Gastrocnemius medialis (tissue), 4 donors: ENCODE measurements around the gene C2CD4B. TPM values are rescaled to one million over a fixed set of nuclear protein-coding genes. Genes with fewer than 3 reads are reported as not detected.

Source experiments
- ATAC-seq, 2 donors: fragments of 150-250 bp; one replicate each; pipeline ENCODE4 v1.9.1; 2016
- DNase-seq, 2 donors: peaks; one replicate each; pipeline ENCODE4 v3.0.0-alpha.2; 2019
- H3K27ac ChIP-seq, 4 donors: fragments of 200-600 bp; sonication (generic); 1 replicate in 1 of 4; 2 replicates in 3 of 4; pipeline ENCODE4 v1.5.1; 2016 to 2018; ENCODE audit warnings: mild to moderate bottlenecking in 2 of 4, moderate library complexity in 1 of 4
- H3K27me3 ChIP-seq, 3 donors: fragments of 200-600 bp; sonication (generic) in 2 of 3; 1 replicate in 1 of 3; 2 replicates in 2 of 3; pipeline versions ENCODE4 v1.5.1 to v1.6.0; 2016 to 2019; ENCODE audit warnings: mild to moderate bottlenecking in 1 of 3, moderate library complexity in 1 of 3
- H3K36me3 ChIP-seq, 2 donors: fragments of 200-600 bp; sonication (generic) in 1 of 2; one replicate each; pipeline ENCODE4 v1.5.1; 2017 to 2018
- H3K4me1 ChIP-seq, 2 donors: fragments of 200-600 bp; sonication (generic) in 1 of 2; one replicate each; pipeline ENCODE4 v1.5.1; 2016 to 2017; ENCODE audit warnings: mild to moderate bottlenecking in 2 of 2
- H3K4me3 ChIP-seq, 4 donors: fragments of 200-600 bp; sonication (generic) in 3 of 4; 1 replicate in 1 of 4; 2 replicates in 3 of 4; pipeline ENCODE4 v1.5.1; 2016 to 2019; ENCODE audit warnings: mild to moderate bottlenecking in 2 of 4
- H3K9me3 ChIP-seq, 3 donors: fragments of 200-600 bp; sonication (generic) in 2 of 3; 1 replicate in 1 of 3; 2 replicates in 2 of 3; pipeline ENCODE4 v1.5.1; 2016 to 2019
- POLR2A ChIP-seq, 2 donors: fragments of 450-650 bp; IDR thresholded peaks; one replicate each; pipeline ENCODE4 v1.6.1; 2017; ENCODE audit warnings: antibody characterized with exemption in 2 of 2, mild to moderate bottlenecking in 2 of 2, moderate library complexity in 2 of 2
- in situ Hi-C, 4 donors: fragments of 200-750 bp; cut with MboI; loops; one replicate each; pipeline versions ENCODE4 v1.15.0 to v1.8.0; 2017; ENCODE audit warnings: low sequenced_read_pairs in 4 of 4
- intact Hi-C: fragments of 100-400 bp; cut with DNase I; formaldehyde crosslinking; loops from one replicate; pipeline ENCODE4 v1.15.1; 2023; ENCODE audit warnings: low total_unique reads
- total RNA-seq, 4 donors: library from RNA; depleted of rRNA; stranded (reverse); fragments of >200 nt; gene quantifications; one replicate each; pipeline versions ENCODE4 v1.1.0 to v1.2.3, GENCODE V29; 2016
- TF ChIP-seq, protein P1 (sequence below), 5 experiments: fragments of 450-650 bp in 3 of 5; fragments of 200-600 bp in 2 of 5; sonication (generic) in 2 of 5; IDR thresholded peaks in 4 of 5; conservative IDR thresholded peaks in 1 of 5; 1 replicate in 4 of 5; 2 replicates in 1 of 5; pipeline ENCODE4 v1.5.1; 2016 to 2019; ENCODE audit warnings: antibody characterized with exemption in 5 of 5, mild to moderate bottlenecking in 3 of 5, moderate library complexity in 3 of 5

C2CD4B gene
- total RNA-seq, 4 donors from 2014 or later: 1.5 to 3.2 (median 2.2) TPM

DNA sequence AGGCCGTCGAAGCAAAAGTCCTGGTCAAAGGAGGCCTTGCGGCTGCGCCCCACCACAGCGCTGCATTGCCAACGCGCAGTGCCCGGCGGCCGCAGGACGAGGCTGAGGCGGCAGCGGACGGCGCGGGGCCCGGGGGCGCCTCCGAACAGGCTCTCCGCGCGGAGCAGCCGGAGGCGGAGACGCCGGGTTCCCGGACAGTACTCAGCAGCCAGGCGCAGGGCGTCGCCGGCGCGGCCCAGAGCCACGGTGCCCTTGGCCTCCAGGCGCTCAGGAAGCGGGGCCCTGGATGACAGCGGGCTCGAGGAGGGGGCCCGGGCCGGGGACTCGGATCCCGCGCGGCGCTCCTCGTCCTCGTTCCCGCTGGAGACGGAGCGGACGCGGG lies 1.1 kb downstream of the C2CD4B start:
- Histone ChIP-seq H3K4me1 (peaks cover 0 to 2% of the 10 kb centered on the region in 2 donors), H3K27me3 (peaks cover 26 to 52% (median 46%) of the 10 kb centered on the region in 3 donors), H3K36me3 (no peaks in the 10 kb centered on the region), H3K27ac (peak overlapping the region; percentile 43 to 64 (median 54)), H3K4me3 (peak overlapping the region; percentile 41 to 56 (median 48)), H3K9me3 (no peaks in the 10 kb centered on the region)
- DNase-seq: no peak
- ATAC-seq: no peak
- TF ChIP-seq, protein P1, sequence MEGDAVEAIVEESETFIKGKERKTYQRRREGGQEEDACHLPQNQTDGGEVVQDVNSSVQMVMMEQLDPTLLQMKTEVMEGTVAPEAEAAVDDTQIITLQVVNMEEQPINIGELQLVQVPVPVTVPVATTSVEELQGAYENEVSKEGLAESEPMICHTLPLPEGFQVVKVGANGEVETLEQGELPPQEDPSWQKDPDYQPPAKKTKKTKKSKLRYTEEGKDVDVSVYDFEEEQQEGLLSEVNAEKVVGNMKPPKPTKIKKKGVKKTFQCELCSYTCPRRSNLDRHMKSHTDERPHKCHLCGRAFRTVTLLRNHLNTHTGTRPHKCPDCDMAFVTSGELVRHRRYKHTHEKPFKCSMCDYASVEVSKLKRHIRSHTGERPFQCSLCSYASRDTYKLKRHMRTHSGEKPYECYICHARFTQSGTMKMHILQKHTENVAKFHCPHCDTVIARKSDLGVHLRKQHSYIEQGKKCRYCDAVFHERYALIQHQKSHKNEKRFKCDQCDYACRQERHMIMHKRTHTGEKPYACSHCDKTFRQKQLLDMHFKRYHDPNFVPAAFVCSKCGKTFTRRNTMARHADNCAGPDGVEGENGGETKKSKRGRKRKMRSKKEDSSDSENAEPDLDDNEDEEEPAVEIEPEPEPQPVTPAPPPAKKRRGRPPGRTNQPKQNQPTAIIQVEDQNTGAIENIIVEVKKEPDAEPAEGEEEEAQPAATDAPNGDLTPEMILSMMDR (IDR thresholded peaks at IDR 0.05 in 4 of 5, conservative IDR thresholded peaks at IDR 0.05 in 1 of 5): no peak
- no peak for TF ChIP-seq POLR2A (IDR thresholded peaks at IDR 0.05)
- in situ Hi-C loops (no loop called here), intact Hi-C loops (no loop called here)

DNA sequence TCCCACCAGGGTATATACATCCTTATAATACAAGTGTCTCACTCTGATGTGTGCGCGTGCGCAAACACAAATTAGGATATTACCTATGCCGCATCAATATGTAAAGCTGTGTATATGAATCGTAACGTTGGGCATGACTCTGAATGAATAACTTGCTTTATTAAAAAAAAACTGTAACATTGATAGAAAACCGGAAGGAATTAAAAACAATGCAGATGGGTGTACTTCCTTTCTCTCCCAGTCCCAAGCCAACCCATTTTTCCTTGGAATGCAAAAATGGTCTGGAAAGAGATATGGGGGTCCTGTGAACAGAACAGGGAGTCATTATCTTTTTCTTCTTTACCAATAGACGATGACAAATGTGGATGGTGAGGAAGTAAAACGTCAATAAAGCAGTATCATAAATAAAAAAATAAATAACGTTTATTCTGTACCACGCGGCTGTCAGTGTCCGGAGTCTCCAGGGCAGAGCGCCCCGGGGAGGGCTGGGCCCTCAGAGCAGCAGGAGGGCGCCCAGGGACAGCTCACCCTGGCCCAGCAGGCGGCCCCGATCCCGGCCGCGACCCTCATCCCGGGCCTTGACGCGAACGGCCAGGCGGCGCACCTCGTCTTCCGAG lies 1.6 kb downstream of the C2CD4B start:
- H3K36me3 ChIP-seq: no peaks in the 10 kb centered on the region
- H3K9me3 ChIP-seq: peaks cover 0 to 1% (median 0%) of the 10 kb centered on the region in 3 donors
- H3K4me1 ChIP-seq: peaks cover 0 to 2% of the 10 kb centered on the region in 2 donors
- TF ChIP-seq POLR2A (IDR thresholded peaks at IDR 0.05): no peak
- TF ChIP-seq, protein P1 (IDR thresholded peaks at IDR 0.05 in 4 of 5, conservative IDR thresholded peaks at IDR 0.05 in 1 of 5): no peak
- intact Hi-C loops: no loop called here
- in situ Hi-C loops: no loop called here
- H3K27me3 ChIP-seq: peaks cover 26 to 52% (median 46%) of the 10 kb centered on the region in 3 donors
- H3K27ac ChIP-seq: peak overlapping the region; percentile 43 to 64 (median 54)
- peak overlapping the region; percentile 41 to 56 (median 48) for H3K4me3 ChIP-seq
- DNase-seq (no peak), ATAC-seq (no peak)

DNA sequence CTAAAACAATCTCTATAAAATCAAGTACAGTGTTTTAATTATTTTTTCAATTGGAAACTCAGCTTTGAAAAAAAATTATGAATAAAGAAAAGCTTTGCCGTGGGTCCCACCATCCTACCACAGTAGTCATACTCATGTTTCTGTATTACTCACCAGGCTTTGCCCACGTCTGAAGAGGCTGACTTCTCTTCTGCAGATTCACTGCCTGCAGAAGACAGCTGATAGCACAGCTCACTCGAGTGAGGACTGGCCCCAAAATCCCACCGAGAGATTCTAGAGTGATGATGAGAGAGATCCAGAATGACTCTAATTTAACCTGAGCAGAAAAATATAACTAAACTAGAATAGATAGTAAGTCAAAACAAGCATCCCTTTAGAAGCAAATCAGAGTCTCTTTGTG lies 11.9 kb downstream of the C2CD4B start:
- no peaks in the 10 kb centered on the region for H3K27me3 ChIP-seq
- intact Hi-C loops (no loop called here), in situ Hi-C loops (no loop called here)
- H3K4me3 ChIP-seq: no peak overlapping the region
- no peaks in the 10 kb centered on the region for H3K4me1 ChIP-seq
- H3K27ac ChIP-seq: no peak overlapping the region
- TF ChIP-seq POLR2A (IDR thresholded peaks at IDR 0.05): no peak
- TF ChIP-seq, protein P1 (IDR thresholded peaks at IDR 0.05 in 4 of 5, conservative IDR thresholded peaks at IDR 0.05 in 1 of 5): no peak
- ATAC-seq (no peak), DNase-seq (no peak)
- no peaks in the 10 kb centered on the region for H3K36me3 ChIP-seq
- H3K9me3 ChIP-seq: peaks cover 0 to 4% (median 0%) of the 10 kb centered on the region in 3 donors

DNA sequence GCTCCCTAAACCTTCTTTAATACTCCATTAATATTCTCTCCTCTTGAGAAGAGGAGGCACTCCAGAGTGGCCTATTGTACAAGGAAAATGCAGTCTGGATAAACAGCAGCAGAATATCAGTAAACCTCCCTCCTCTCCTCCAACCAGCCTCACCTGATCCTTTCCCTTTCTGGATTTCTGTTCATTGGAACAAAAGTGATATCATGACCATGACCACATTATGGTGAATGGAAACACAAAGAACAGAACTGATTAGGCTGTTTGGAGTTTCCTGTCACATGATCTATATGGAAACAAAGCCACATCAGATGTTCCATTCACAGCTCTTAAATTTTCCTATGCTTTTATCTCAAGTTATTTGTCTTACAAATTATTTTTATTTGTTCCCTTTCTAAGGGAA lies 14.6 kb downstream of the C2CD4B start:
- Histone ChIP-seq H3K4me1 (no peaks in the 10 kb centered on the region), H3K4me3 (no peak overlapping the region), H3K36me3 (no peaks in the 10 kb centered on the region), H3K27ac (no peak overlapping the region), H3K27me3 (no peaks in the 10 kb centered on the region), H3K9me3 (no peaks in the 10 kb centered on the region)
- no peak for DNase-seq
- in situ Hi-C loops (no loop called here), intact Hi-C loops (no loop called here)
- TF ChIP-seq, protein P1 (IDR thresholded peaks at IDR 0.05 in 4 of 5, conservative IDR thresholded peaks at IDR 0.05 in 1 of 5): no peak
- no peak for TF ChIP-seq POLR2A (IDR thresholded peaks at IDR 0.05)
- ATAC-seq: no peak

DNA sequence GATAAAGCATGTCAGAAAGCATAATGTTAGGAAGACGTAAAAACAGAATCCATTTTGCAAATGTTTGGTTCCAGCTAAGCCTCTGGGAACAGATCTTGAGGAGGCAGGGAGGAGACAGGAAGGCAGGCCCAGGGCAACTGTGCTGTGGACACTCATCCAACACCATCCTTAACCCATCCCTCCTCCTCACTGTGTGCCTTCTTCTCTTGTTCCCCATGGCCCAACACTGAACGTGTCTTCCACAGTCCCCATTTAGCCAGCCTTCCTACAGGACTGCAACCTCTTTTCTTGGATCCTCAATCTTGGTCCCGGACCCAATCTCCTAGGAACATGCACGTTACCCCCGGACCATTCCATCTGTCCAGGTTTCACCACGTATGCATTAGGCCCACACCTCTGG lies 15.4 kb downstream of the C2CD4B start:
- ATAC-seq (no peak), DNase-seq (no peak)
- Histone ChIP-seq H3K36me3 (no peaks in the 10 kb centered on the region), H3K27ac (no peak overlapping the region), H3K9me3 (no peaks in the 10 kb centered on the region), H3K4me3 (no peak overlapping the region), H3K27me3 (no peaks in the 10 kb centered on the region), H3K4me1 (no peaks in the 10 kb centered on the region)
- TF ChIP-seq, protein P1 (IDR thresholded peaks at IDR 0.05 in 4 of 5, conservative IDR thresholded peaks at IDR 0.05 in 1 of 5): no peak
- no peak for TF ChIP-seq POLR2A (IDR thresholded peaks at IDR 0.05)
- in situ Hi-C loops (no loop called here), intact Hi-C loops (no loop called here)
